Measurements from ENCODE around the gene ANKEF1. TPM values are rescaled to one million over a fixed set of nuclear protein-coding genes. Genes with fewer than 3 reads are reported as not detected.
"Not testable (repeated sequence)": the region's sequence is repeated elsewhere in the genome, so short reads cannot be mapped to it uniquely, and the experiment has no call there.

ANKEF1 gene
- total RNA-seq, 2 experiments from 2014 or later: 1.1 to 6.4 TPM

DNA sequence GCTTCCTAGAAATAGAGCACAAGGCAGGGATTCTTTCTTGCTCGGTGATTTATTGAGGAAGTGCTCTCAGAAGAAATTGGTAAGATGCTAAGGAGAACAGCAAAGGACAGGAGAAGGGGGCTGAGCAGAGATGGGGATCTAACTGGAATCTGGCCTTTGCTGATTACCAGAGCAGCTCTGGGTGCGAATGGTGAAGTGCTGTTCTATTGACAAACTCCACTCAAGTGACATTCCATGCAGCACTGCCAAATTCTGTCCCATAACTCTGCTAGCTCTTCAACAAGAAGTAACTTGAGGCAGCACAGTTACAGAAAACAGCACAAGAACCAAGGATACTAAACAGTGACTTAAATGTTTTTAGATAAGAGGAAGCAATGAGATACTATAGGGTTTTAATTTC lies 13.8 kb upstream of the ANKEF1 start:
- Histone ChIP-seq H4K20me1 (ENCODE audit: insufficient read depth, low read length) (no peaks in the 10 kb centered on the region), H3K79me2 (ENCODE audit: insufficient read depth, low read depth, low read length) (no peaks in the 10 kb centered on the region), H3K9me3 (ENCODE audit: low read length) (no peaks in the 10 kb centered on the region), H3K27ac (ENCODE audit: low read depth, low read length, poor library complexity, severe bottlenecking) (no peak overlapping the region), H3K4me2 (ENCODE audit: low read length) (no peak overlapping the region), H3K9me2 (ENCODE audit: insufficient read depth, low read length) (no peaks in the 10 kb centered on the region), H3K4me3 (ENCODE audit: low read depth, low read length, poor library complexity, severe bottlenecking) (no peak overlapping the region), H2AFZ (ENCODE audit: low read length) (no peak overlapping the region), H3K4me1 (ENCODE audit: insufficient read depth, low read length, poor library complexity, severe bottlenecking) (no peaks in the 10 kb centered on the region), H3K36me3 (ENCODE audit: insufficient read depth, low read length) (no peaks in the 10 kb centered on the region)
- no TSS peak for BruUV-seq (replicated peaks)
- no peak for DNase-seq (ENCODE audit: low spot score)
- CTCF ChIA-PET (ENCODE audit: unreplicated experiment): no interaction called here
- intact Hi-C loops (cut with micrococcal nuclease; ENCODE audit: unreplicated experiment): no loop called here
- TF ChIP-seq EZH2phosphoT487 (IDR thresholded peaks at IDR 0.05; ENCODE audit: borderline replicate concordance, low read depth, low read length) (no peak), CTCF (conservative IDR thresholded peaks at IDR 0.05; ENCODE audit: low read length) (no peak)
- POLR2A ChIA-PET: no interaction called here

- H3K27ac ChIP-seq (ENCODE audit: low read depth, low read length, poor library complexity, severe bottlenecking): no peak overlapping the region
- ChIA-PET POLR2A (interaction anchor here (1.1 kb wide), 1 partner anchor 28 kb away, joined by 5 read pairs; no protein-coding TSS in a partner anchor), CTCF (ENCODE audit: unreplicated experiment) (no interaction called here)
- no peaks in the 10 kb centered on the region for H4K20me1 ChIP-seq (ENCODE audit: insufficient read depth, low read length)
- no peaks in the 10 kb centered on the region for H3K9me3 ChIP-seq (ENCODE audit: low read length)
- intact Hi-C loops (cut with micrococcal nuclease; ENCODE audit: unreplicated experiment): no loop called here
- DNase-seq (ENCODE audit: low spot score): no peak
- H3K36me3 ChIP-seq (ENCODE audit: insufficient read depth, low read length): no peaks in the 10 kb centered on the region
- H3K4me3 ChIP-seq (ENCODE audit: low read depth, low read length, poor library complexity, severe bottlenecking): no peak overlapping the region
- no peaks in the 10 kb centered on the region for H3K79me2 ChIP-seq (ENCODE audit: insufficient read depth, low read depth, low read length)
- H2AFZ ChIP-seq (ENCODE audit: low read length): no peak overlapping the region
- TF ChIP-seq CTCF (conservative IDR thresholded peaks at IDR 0.05; ENCODE audit: low read length) (no peak), EZH2phosphoT487 (IDR thresholded peaks at IDR 0.05; ENCODE audit: borderline replicate concordance, low read depth, low read length) (no peak)
- H3K4me1 ChIP-seq (ENCODE audit: insufficient read depth, low read length, poor library complexity, severe bottlenecking): no peaks in the 10 kb centered on the region
- H3K9me2 ChIP-seq (ENCODE audit: insufficient read depth, low read length): no peaks in the 10 kb centered on the region
- H3K4me2 ChIP-seq (ENCODE audit: low read length): no peak overlapping the region
- BruUV-seq (replicated peaks): no TSS peak
These were observed 12.2 kb upstream of the ANKEF1 start for GRCh38 chr20:10022625-10023024.

GRCh38 chr20:10023911-10024310 lies 10.9 kb upstream of the ANKEF1 start:
- no peak for DNase-seq (ENCODE audit: low spot score)
- CTCF ChIA-PET (ENCODE audit: unreplicated experiment): no interaction called here
- POLR2A ChIA-PET: interaction anchor here (1.1 kb wide), 1 partner anchor 27 kb away, joined by 5 read pairs; no protein-coding TSS in a partner anchor
- BruUV-seq (replicated peaks): no TSS peak
- H3K36me3 ChIP-seq (ENCODE audit: insufficient read depth, low read length): no peaks in the 10 kb centered on the region
- no peaks in the 10 kb centered on the region for H3K9me3 ChIP-seq (ENCODE audit: low read length)
- TF ChIP-seq EZH2phosphoT487 (IDR thresholded peaks at IDR 0.05; ENCODE audit: borderline replicate concordance, low read depth, low read length) (no peak), CTCF (conservative IDR thresholded peaks at IDR 0.05; ENCODE audit: low read length) (no peak)
- no peak overlapping the region for H3K27ac ChIP-seq (ENCODE audit: low read depth, low read length, poor library complexity, severe bottlenecking)
- H3K4me2 ChIP-seq (ENCODE audit: low read length): no peak overlapping the region
- intact Hi-C loops (cut with micrococcal nuclease; ENCODE audit: unreplicated experiment): no loop called here
- no peaks in the 10 kb centered on the region for H3K9me2 ChIP-seq (ENCODE audit: insufficient read depth, low read length)
- H3K4me1 ChIP-seq (ENCODE audit: insufficient read depth, low read length, poor library complexity, severe bottlenecking): no peaks in the 10 kb centered on the region
- no peaks in the 10 kb centered on the region for H4K20me1 ChIP-seq (ENCODE audit: insufficient read depth, low read length)
- H3K4me3 ChIP-seq (ENCODE audit: low read depth, low read length, poor library complexity, severe bottlenecking): no peak overlapping the region
- no peak overlapping the region for H2AFZ ChIP-seq (ENCODE audit: low read length)
- H3K79me2 ChIP-seq (ENCODE audit: insufficient read depth, low read depth, low read length): no peaks in the 10 kb centered on the region

DNA sequence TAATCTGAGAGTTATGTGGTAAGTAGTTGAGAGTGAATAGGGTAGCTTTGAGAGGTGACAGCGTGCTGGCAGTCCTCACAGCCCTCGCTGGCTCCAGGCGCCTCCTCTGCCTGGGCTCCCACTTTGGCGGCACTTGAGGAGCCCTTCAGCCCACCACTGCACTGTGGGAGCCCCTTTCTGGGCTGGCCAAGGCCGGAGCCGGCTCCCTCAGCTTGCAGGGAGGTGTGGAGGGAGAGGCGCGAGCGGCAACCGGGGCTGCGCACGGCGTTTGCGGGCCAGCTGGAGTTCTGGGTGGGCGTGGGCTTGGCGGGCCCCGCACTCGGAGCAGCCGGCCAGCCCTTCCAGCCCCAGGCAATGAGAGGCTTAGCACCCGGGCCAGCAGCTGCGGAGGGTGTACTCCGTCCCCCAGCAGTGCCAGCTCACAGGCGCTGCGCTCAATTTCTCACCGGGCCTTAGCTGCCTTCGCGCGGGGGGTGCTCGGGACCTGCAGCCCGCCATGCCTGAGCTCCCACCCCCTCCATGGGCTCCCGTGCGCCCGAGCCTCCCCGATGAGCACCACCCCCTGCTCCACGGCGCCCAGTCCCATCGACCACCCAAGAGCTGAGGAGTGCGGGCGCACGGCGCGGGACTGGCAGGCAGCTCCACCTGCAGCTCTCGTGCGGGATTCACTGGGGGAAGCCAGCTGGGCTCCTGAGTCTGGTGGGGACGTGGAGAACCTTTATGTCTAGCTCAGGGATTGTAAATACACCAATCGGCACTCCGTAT lies 3.2 kb upstream of the ANKEF1 start:
- H3K9me3 ChIP-seq (ENCODE audit: low read length); DNase-seq (ENCODE audit: low spot score); H4K20me1 ChIP-seq (ENCODE audit: insufficient read depth, low read length); BruUV-seq (replicated peaks); H3K36me3 ChIP-seq (ENCODE audit: insufficient read depth, low read length); H3K4me1 ChIP-seq (ENCODE audit: insufficient read depth, low read length, poor library complexity, severe bottlenecking); H3K79me2 ChIP-seq (ENCODE audit: insufficient read depth, low read depth, low read length); H2AFZ ChIP-seq (ENCODE audit: low read length); H3K9me2 ChIP-seq (ENCODE audit: insufficient read depth, low read length); H3K4me2 ChIP-seq (ENCODE audit: low read length); H3K27ac ChIP-seq (ENCODE audit: low read depth, low read length, poor library complexity, severe bottlenecking); CTCF ChIA-PET (ENCODE audit: unreplicated experiment); H3K4me3 ChIP-seq (ENCODE audit: low read depth, low read length, poor library complexity, severe bottlenecking): not testable (repeated sequence)
- POLR2A ChIA-PET: interaction anchor here (0.6 kb wide), 1 partner anchor 258 kb away, joined by 3 read pairs; no protein-coding TSS in a partner anchor
- intact Hi-C loops (cut with micrococcal nuclease; ENCODE audit: unreplicated experiment): loop anchor here (5.0 to 10.0 kb wide), 2 partner anchors 403 to 641 kb away; partner anchors contain the start of genes JAG1, MKKS and SLX4IP
